HepG2 (cell line): ENCODE measurements around the gene SLC2A2. TPM values are rescaled to one million over a fixed set of nuclear protein-coding genes. Genes with fewer than 3 reads are reported as not detected.

Experiments used
- AKAP8 ChIP-seq: sonication (generic); formaldehyde crosslinking; IDR thresholded peaks from 2 replicates; pipeline ENCODE4 v1.5.1; 2020; ENCODE audit warnings: mild to moderate bottlenecking, missing genetic modification reagents
- ATF2 ChIP-seq: sonication (generic); formaldehyde crosslinking; IDR thresholded peaks from 2 replicates; pipeline ENCODE4 v1.4.0; 2020; ENCODE audit warnings: missing genetic modification reagents
- BRD4 ChIP-seq: sonication (generic); formaldehyde crosslinking; IDR thresholded peaks from 2 replicates; pipeline ENCODE4 v1.4.0; 2020; ENCODE audit warnings: missing genetic modification reagents
- CEBPZ ChIP-seq: IDR thresholded peaks from 2 replicates; pipeline ENCODE4 v1.6.1; 2012; ENCODE audit warnings: low read length, improper control_type of control experiment
- CENPX ChIP-seq: sonication (generic); formaldehyde crosslinking; IDR thresholded peaks from 2 replicates; pipeline ENCODE4 v1.9.0; 2021; ENCODE audit warnings: mild to moderate bottlenecking, missing genetic modification reagents, moderate library complexity
- DR1 ChIP-seq: sonication (generic); formaldehyde crosslinking; IDR thresholded peaks from 2 replicates; pipeline ENCODE4 v1.8.0; 2021; ENCODE audit warnings: mild to moderate bottlenecking, missing genetic modification reagents, inconsistent platforms
- FOXC1 ChIP-seq: sonication (generic); formaldehyde crosslinking; IDR thresholded peaks from 2 replicates; pipeline ENCODE4 v1.8.0; 2022; ENCODE audit warnings: mild to moderate bottlenecking, missing genetic modification reagents, borderline replicate concordance
- HOXA9 ChIP-seq: sonication (generic); formaldehyde crosslinking; IDR thresholded peaks from 2 replicates; pipeline ENCODE4 v1.8.1; 2022; ENCODE audit warnings: missing genetic modification reagents, mild to moderate bottlenecking, moderate library complexity, borderline replicate concordance
- HOXD1 ChIP-seq: sonication (generic); formaldehyde crosslinking; IDR thresholded peaks from 2 replicates; pipeline ENCODE4 v1.5.0; 2020; ENCODE audit warnings: missing genetic modification reagents
- IKZF4 ChIP-seq: sonication (generic); formaldehyde crosslinking; IDR thresholded peaks from 2 replicates; pipeline ENCODE4 v1.5.1; 2020; ENCODE audit warnings: borderline replicate concordance, mild to moderate bottlenecking, low read depth, missing genetic modification reagents; ENCODE audit errors: not compliant biosample characterization
- KAT8 ChIP-seq: IDR thresholded peaks from 2 replicates; pipeline ENCODE4 v1.6.1; 2016; ENCODE audit warnings: missing genetic modification reagents, missing compliant biosample characterization
- NKX3-1 ChIP-seq: sonication (generic); formaldehyde crosslinking; IDR thresholded peaks from 2 replicates; pipeline ENCODE4 v1.5.0; 2020; ENCODE audit warnings: missing genetic modification reagents
- POLR2AphosphoS5 ChIP-seq: IDR thresholded peaks from 2 replicates; pipeline ENCODE4 v1.6.1; 2012; ENCODE audit warnings: low read depth, low read length
- SAP130 ChIP-seq: IDR thresholded peaks from 2 replicates; pipeline ENCODE4 v1.6.1; 2016; ENCODE audit warnings: low read depth
- TIGD3 ChIP-seq: sonication (generic); formaldehyde crosslinking; IDR thresholded peaks from 2 replicates; pipeline ENCODE4 v1.5.1; 2020; ENCODE audit warnings: mild to moderate bottlenecking, missing genetic modification reagents, borderline replicate concordance
- WIZ ChIP-seq: sonication (generic); formaldehyde crosslinking; IDR thresholded peaks from 2 replicates; pipeline ENCODE4 v1.5.1; 2020; ENCODE audit warnings: mild to moderate bottlenecking, missing genetic modification reagents
- XBP1 ChIP-seq: sonication (generic); formaldehyde crosslinking; IDR thresholded peaks from 2 replicates; pipeline ENCODE4 v1.5.0; 2020; ENCODE audit warnings: missing genetic modification reagents
- ZBTB1 ChIP-seq: sonication (generic); formaldehyde crosslinking; IDR thresholded peaks from 2 replicates; pipeline ENCODE4 v1.4.0; 2020; ENCODE audit warnings: missing genetic modification reagents, borderline replicate concordance
- ZBTB7A ChIP-seq: sonication (generic); formaldehyde crosslinking; IDR thresholded peaks from 2 replicates; pipeline ENCODE4 v1.8.0; 2022; ENCODE audit warnings: mild to moderate bottlenecking, missing genetic modification reagents
- ZFYVE20 ChIP-seq: sonication (generic); formaldehyde crosslinking; IDR thresholded peaks from 2 replicates; pipeline ENCODE4 v1.8.0; 2023; ENCODE audit warnings: low read depth, mild to moderate bottlenecking, moderate library complexity, missing genetic modification reagents, borderline replicate concordance
- ZNF205 ChIP-seq: IDR thresholded peaks from 2 replicates; pipeline ENCODE4 v1.6.1; 2018; ENCODE audit warnings: missing biosample characterization, missing genetic modification reagents
- ZNF251 ChIP-seq: sonication (generic); formaldehyde crosslinking; IDR thresholded peaks from 2 replicates; pipeline ENCODE4 v1.9.0; 2021; ENCODE audit warnings: mild to moderate bottlenecking, missing genetic modification reagents
- ZNF556 ChIP-seq: sonication (generic); formaldehyde crosslinking; IDR thresholded peaks from 2 replicates; pipeline ENCODE4 v1.4.0; 2020; ENCODE audit warnings: mild to moderate bottlenecking, missing genetic modification reagents, borderline replicate concordance
- ZNF598 ChIP-seq: sonication (generic); formaldehyde crosslinking; IDR thresholded peaks from 2 replicates; pipeline ENCODE4 v1.5.1; 2020; ENCODE audit warnings: mild to moderate bottlenecking, missing genetic modification reagents, borderline replicate concordance
- ZNF772 ChIP-seq: sonication (generic); formaldehyde crosslinking; IDR thresholded peaks from 2 replicates; pipeline ENCODE4 v1.5.0; 2020; ENCODE audit warnings: mild to moderate bottlenecking, missing genetic modification reagents
- polyA plus RNA-seq, 8 experiments: library from polyadenylated mRNA; depleted of rRNA in 3 of 8; stranded (reverse) in 7 of 8; unstranded in 1 of 8; fragments of >200 nt; fragmentation: Illumina TruSeq in 4 of 8; extraction: Trizol in 4 of 8; gene quantifications; 2 replicates each; pipeline versions ENCODE4 v1.2.1 to v1.2.3, GENCODE V29; 2011 to 2016; ENCODE audit warnings: low read depth in 4 of 8, missing spikeins in 1 of 8, mixed read lengths in 1 of 8; ENCODE audit not compliant: insufficient read depth in 1 of 8
- total RNA-seq, 5 experiments: library from RNA; depleted of rRNA; stranded (reverse); fragments of >200 nt; fragmentation: Illumina TruSeq; extraction: Trizol; gene quantifications; 2 replicates each; pipeline ENCODE4 v1.2.3, GENCODE V29; 2016; ENCODE audit warnings: low read depth in 1 of 5

The SLC2A2 gene
- total and polyA plus RNA-seq, 2 of the 13 experiments (the other 11 are each of a cell fraction or from before 2014, with no cell fraction given): 19.5 to 23.2 TPM

- TF ChIP-seq WIZ (CRISPR knock-in tag) (no peak), TIGD3 (CRISPR knock-in tag) (no peak), XBP1 (CRISPR knock-in tag) (no peak), HOXD1 (CRISPR knock-in tag) (peak; percentile 76), DR1 (CRISPR knock-in tag) (no peak), ZNF251 (CRISPR knock-in tag) (no peak), ZNF772 (CRISPR knock-in tag) (peak; percentile 22; the same call in 1 of the 2 replicates), ZFYVE20 (CRISPR knock-in tag) (no peak), POLR2AphosphoS5 (no peak), IKZF4 (CRISPR knock-in tag) (no peak), ZBTB1 (CRISPR knock-in tag) (no peak), ZNF556 (CRISPR knock-in tag) (no peak), CENPX (CRISPR knock-in tag) (no peak), AKAP8 (CRISPR knock-in tag) (no peak), HOXA9 (CRISPR knock-in tag) (no peak), ZNF205 (peak; percentile 68; the same call in 1 of the 2 replicates), CEBPZ (no peak), BRD4 (CRISPR knock-in tag) (peak; percentile 77), NKX3-1 (CRISPR knock-in tag) (peak; percentile 70; the same call in 1 of the 2 replicates), ATF2 (CRISPR knock-in tag) (peak; percentile 85; the same call in 1 of the 2 replicates), FOXC1 (CRISPR knock-in tag) (no peak), SAP130 (peak; percentile 66), ZBTB7A (no peak), ZNF598 (CRISPR knock-in tag) (no peak), KAT8 (CRISPR knock-in tag) (peak; percentile 23; the same call in 1 of the 2 replicates)
Observed at GRCh38 chr3:171013822-171014748, 12.4 kb downstream of the SLC2A2 start (continued).
